TTC549 (cell line): ENCODE results near the gene UCMA.

ENCODE experiments used
- FAIRE-seq: peaks from 2 replicates; lab custom pipeline; 2012; peaks lifted over from hg19 to GRCh38; lab: Jason Lieb, UNC

Gene UCMA

GRCh38 chr10:13184730-13185514, 49.3 kb downstream of the UCMA start:
- FAIRE-seq = no peak

GRCh38 chr10:13184276-13184675, 49.9 kb downstream of the UCMA start:
- no peak for FAIRE-seq

DNA sequence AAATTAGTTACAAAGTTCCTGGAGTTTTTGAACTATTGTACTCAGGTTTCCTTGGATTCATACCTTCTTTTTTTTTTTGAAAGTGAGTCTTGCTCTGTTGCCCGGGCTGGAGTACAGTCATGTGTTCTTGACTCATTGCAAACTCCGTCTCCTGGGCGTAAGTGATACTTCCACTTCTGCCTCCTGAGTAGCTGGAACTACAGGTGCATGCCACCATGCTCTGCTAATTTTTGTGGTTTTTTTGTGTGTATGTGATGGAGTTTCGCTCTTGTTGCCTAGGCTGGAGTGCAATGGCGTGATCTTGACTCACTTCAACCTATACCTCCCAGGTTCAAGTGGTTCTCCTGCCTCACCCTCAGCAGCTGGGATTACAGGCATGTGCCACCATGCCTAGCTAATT, 50.5 kb downstream of the UCMA start:
- FAIRE-seq = no peak

GRCh38 chr10:13182424-13182823, 51.8 kb downstream of the UCMA start:
- FAIRE-seq = no peak

- no peak for FAIRE-seq
Observed at GRCh38 chr10:13180788-13181187, 53.4 kb downstream of the UCMA start.

DNA sequence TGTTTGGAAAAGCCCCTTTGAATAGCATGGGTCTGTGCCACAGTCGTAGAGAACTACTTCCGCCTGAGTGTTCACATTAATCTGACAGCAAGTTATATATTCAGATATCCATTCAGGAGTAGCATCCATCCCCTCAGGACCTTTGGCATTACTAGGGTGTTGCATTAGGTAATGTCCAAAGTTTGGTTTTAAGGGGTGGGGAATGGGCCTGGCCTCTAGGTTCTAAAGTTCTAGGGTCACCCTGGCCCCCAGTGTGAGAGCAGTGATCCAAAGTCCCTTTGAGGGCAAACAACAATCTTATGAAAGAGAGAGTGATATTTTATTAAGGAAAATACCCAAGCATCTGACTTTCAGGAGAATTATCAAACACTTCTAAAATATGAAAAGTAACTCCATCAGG, 60.6 kb downstream of the UCMA start:
- no peak for FAIRE-seq
